ENCODE results near the gene THTPA. TPM values are rescaled to one million over a fixed set of nuclear protein-coding genes. Genes with fewer than 3 reads are reported as not detected.

Gene THTPA
- total and polyA plus RNA-seq, 2 of the 13 experiments (the other 11 are each of a cell fraction or from before 2014, with no cell fraction given), result 7.4 to 8.7 TPM

DNA sequence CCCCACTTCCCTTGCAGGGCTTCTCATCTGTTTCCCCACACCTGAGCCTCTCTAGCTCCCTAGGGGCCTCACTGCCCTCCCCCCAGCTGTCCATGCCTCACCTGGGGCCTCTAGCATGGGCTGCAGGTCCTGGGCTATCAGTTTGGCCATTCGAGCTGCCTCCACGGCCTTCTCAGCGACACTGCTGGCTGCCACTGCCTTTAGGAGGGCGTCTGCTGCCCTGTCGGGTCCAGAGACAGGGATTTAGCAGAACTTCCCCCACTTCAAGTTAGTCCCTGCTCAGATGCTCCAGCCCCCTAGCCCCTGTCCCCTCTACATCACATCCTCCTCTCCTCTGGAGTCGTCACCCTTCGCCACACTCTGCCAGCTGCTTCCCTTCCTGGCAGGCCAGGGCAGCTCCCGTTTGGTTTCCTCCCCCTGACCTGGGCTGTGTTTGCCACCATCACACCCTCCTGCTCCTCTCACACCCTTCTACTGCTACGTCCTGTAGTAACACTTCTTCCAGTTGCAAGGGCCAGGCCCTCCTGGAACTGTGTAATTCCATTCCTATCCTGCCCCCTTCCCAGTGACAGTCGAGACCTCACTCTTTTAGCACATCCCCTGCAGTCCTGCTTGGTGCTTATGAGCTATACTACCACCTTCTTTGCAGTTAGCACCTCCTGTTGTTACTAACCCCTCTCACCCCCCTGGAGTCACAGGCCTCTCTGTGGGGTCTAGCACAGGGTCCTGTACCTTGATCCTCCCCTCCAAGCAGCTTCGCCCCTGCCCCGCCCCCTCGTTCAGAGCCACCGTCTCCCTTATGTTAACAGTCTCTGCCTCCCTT lies 15.8 kb downstream of the THTPA start (continued):
- TF ChIP-seq NONO (IDR thresholded peaks at IDR 0.05) (no peak), NONO (CRISPR knock-in tag; conservative IDR thresholded peaks at IDR 0.05) (peak; percentile 17; the same call in 1 of the 2 replicates), ZNF274 (CRISPR knock-in tag; IDR thresholded peaks at IDR 0.05) (0 out of 2 replicates have a peak, but pooled peaks have one; percentile 4), HNF4A (CRISPR knock-in tag; IDR thresholded peaks at IDR 0.05) (peak; percentile 32), ZNF724P (CRISPR knock-in tag; IDR thresholded peaks at IDR 0.05; ENCODE audit: borderline replicate concordance) (0 out of 2 replicates have a peak, but pooled peaks have one; percentile 47), GATA4 (IDR thresholded peaks at IDR 0.05; ENCODE audit: borderline replicate concordance, low read depth) (no peak), MAFK (conservative IDR thresholded peaks at IDR 0.05 in 1 of 2, IDR thresholded peaks at IDR 0.05 in 1 of 2; ENCODE audit: low read length in 2 of 2) (no peak), ZBTB7B (CRISPR knock-in tag; IDR thresholded peaks at IDR 0.05) (0 out of 2 replicates have a peak, but pooled peaks have one; percentile 47), ZNF607 (CRISPR knock-in tag; IDR thresholded peaks at IDR 0.05; ENCODE audit: borderline replicate concordance) (no peak), CHCHD3 (CRISPR knock-in tag; IDR thresholded peaks at IDR 0.05) (no peak), RFXAP (CRISPR knock-in tag; IDR thresholded peaks at IDR 0.05; ENCODE audit: borderline replicate concordance) (0 out of 2 replicates have a peak, but pooled peaks have one; percentile 29), EHMT2 (IDR thresholded peaks at IDR 0.05; ENCODE audit: borderline replicate concordance, low read depth, low read length) (no peak), WIZ (CRISPR knock-in tag; IDR thresholded peaks at IDR 0.05) (peak; percentile 31; the same call in 1 of the 2 replicates), ZNF280B (CRISPR knock-in tag; IDR thresholded peaks at IDR 0.05; ENCODE audit: borderline replicate concordance) (peak; percentile 66; the same call in 1 of the 2 replicates), ZNF260 (CRISPR knock-in tag; IDR thresholded peaks at IDR 0.05; ENCODE audit: borderline replicate concordance, low read depth) (no peak)
- TF ChIP-seq, protein P1, sequence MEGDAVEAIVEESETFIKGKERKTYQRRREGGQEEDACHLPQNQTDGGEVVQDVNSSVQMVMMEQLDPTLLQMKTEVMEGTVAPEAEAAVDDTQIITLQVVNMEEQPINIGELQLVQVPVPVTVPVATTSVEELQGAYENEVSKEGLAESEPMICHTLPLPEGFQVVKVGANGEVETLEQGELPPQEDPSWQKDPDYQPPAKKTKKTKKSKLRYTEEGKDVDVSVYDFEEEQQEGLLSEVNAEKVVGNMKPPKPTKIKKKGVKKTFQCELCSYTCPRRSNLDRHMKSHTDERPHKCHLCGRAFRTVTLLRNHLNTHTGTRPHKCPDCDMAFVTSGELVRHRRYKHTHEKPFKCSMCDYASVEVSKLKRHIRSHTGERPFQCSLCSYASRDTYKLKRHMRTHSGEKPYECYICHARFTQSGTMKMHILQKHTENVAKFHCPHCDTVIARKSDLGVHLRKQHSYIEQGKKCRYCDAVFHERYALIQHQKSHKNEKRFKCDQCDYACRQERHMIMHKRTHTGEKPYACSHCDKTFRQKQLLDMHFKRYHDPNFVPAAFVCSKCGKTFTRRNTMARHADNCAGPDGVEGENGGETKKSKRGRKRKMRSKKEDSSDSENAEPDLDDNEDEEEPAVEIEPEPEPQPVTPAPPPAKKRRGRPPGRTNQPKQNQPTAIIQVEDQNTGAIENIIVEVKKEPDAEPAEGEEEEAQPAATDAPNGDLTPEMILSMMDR (CRISPR knock-in tag; IDR thresholded peaks at IDR 0.05), result 0 out of 2 replicates have a peak, but pooled peaks have one; percentile 3
- TF ChIP-seq, protein P2, sequence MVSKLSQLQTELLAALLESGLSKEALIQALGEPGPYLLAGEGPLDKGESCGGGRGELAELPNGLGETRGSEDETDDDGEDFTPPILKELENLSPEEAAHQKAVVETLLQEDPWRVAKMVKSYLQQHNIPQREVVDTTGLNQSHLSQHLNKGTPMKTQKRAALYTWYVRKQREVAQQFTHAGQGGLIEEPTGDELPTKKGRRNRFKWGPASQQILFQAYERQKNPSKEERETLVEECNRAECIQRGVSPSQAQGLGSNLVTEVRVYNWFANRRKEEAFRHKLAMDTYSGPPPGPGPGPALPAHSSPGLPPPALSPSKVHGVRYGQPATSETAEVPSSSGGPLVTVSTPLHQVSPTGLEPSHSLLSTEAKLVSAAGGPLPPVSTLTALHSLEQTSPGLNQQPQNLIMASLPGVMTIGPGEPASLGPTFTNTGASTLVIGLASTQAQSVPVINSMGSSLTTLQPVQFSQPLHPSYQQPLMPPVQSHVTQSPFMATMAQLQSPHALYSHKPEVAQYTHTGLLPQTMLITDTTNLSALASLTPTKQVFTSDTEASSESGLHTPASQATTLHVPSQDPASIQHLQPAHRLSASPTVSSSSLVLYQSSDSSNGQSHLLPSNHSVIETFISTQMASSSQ (IDR thresholded peaks at IDR 0.05; ENCODE audit: low read depth), result no peak
- TF ChIP-seq, protein P2 (CRISPR knock-in tag; IDR thresholded peaks at IDR 0.05; ENCODE audit: borderline replicate concordance), result no peak
- TF ChIP-seq, protein P3, sequence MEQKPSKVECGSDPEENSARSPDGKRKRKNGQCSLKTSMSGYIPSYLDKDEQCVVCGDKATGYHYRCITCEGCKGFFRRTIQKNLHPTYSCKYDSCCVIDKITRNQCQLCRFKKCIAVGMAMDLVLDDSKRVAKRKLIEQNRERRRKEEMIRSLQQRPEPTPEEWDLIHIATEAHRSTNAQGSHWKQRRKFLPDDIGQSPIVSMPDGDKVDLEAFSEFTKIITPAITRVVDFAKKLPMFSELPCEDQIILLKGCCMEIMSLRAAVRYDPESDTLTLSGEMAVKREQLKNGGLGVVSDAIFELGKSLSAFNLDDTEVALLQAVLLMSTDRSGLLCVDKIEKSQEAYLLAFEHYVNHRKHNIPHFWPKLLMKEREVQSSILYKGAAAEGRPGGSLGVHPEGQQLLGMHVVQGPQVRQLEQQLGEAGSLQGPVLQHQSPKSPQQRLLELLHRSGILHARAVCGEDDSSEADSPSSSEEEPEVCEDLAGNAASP (CRISPR knock-in tag; IDR thresholded peaks at IDR 0.05; ENCODE audit: borderline replicate concordance), result no peak

Data from HepG2 (cell line).